ENCODE measurements around the gene LAMA1.

- TF ChIP-seq POLR2AphosphoS5 (IDR thresholded peaks at IDR 0.05; ENCODE audit: insufficient read depth, low read depth, low read length) (no peak), POLR2A (IDR thresholded peaks at IDR 0.05; ENCODE audit: low read depth, low read length) (no peak)
Measured at GRCh38 chr18:6961331-6961730, 156.3 kb downstream of the LAMA1 start.

Data from endothelial cell of umbilical vein (primary cell).